Breast epithelium (tissue), 3 donors: ENCODE measurements around the gene NCS1.

Source experiments
- POLR2A ChIP-seq: fragments of 450-650 bp; IDR thresholded peaks from one replicate; pipeline ENCODE4 v1.6.1; 2016; ENCODE audit warnings: antibody characterized with exemption, mild to moderate bottlenecking, moderate library complexity
- POLR2AphosphoS5 ChIP-seq, 3 donors: sonication (generic); formaldehyde crosslinking; IDR thresholded peaks; one replicate each; pipeline ENCODE4 v1.6.1; 2017; ENCODE audit warnings: antibody characterized with exemption in 3 of 3
- TF ChIP-seq, protein P1 (sequence below), 3 donors: fragments of 450-650 bp; IDR thresholded peaks; one replicate each; pipeline ENCODE4 v1.5.1; 2016 to 2017; ENCODE audit warnings: antibody characterized with exemption in 3 of 3, mild to moderate bottlenecking in 3 of 3, moderate library complexity in 3 of 3

DNA sequence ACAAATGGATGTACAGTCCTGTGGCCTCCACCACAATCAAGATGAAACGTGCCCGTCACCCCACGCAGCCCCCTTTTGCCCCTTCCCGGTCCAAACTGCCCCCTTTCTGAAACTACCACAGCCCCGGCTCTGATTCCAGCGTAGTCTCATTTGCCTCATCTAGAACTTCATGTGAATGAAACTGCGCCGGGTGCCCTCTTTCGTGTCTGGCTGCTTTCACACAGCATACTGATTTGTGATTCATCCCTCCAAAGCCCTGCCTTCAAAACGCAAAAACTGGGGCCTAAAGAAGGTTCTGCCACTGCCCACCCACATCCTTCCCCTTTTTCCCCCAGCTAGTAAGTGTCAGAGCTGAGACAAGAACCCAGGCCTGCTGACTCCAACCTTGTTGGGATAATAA, 31.5 kb upstream of the NCS1 start:
- TF ChIP-seq, protein P1, sequence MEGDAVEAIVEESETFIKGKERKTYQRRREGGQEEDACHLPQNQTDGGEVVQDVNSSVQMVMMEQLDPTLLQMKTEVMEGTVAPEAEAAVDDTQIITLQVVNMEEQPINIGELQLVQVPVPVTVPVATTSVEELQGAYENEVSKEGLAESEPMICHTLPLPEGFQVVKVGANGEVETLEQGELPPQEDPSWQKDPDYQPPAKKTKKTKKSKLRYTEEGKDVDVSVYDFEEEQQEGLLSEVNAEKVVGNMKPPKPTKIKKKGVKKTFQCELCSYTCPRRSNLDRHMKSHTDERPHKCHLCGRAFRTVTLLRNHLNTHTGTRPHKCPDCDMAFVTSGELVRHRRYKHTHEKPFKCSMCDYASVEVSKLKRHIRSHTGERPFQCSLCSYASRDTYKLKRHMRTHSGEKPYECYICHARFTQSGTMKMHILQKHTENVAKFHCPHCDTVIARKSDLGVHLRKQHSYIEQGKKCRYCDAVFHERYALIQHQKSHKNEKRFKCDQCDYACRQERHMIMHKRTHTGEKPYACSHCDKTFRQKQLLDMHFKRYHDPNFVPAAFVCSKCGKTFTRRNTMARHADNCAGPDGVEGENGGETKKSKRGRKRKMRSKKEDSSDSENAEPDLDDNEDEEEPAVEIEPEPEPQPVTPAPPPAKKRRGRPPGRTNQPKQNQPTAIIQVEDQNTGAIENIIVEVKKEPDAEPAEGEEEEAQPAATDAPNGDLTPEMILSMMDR (IDR thresholded peaks at IDR 0.05): no peak
- TF ChIP-seq POLR2AphosphoS5 (IDR thresholded peaks at IDR 0.05) (no peak), POLR2A (no peak)
